ENCODE data around the gene UGT1A8. TPM values are rescaled to one million over a fixed set of nuclear protein-coding genes. Genes with fewer than 3 reads are reported as not detected.
"Not testable (repeated sequence)": the region's sequence is repeated elsewhere in the genome, so short reads cannot be mapped to it uniquely, and the experiment has no call there.

The UGT1A8 gene
- total RNA-seq, 1 experiment from 2014 or later, result 0.17 TPM

- H3K9me2 ChIP-seq (ENCODE audit: insufficient read depth), result no peaks in the 10 kb centered on the region
- H3K27me3 ChIP-seq (ENCODE audit: insufficient read depth, low read depth), result no peaks in the 10 kb centered on the region
- ChIA-PET POLR2A (ENCODE audit: unreplicated experiment) (no interaction called here), CTCF (no interaction called here)
- BruUV-seq (replicated peaks), result no TSS peak
- peaks cover 40% of the 10 kb centered on the region for H3K4me1 ChIP-seq (replicated peaks; ENCODE audit: insufficient read depth)
- no peak for DNase-seq
- peaks cover 21% of the 10 kb centered on the region for H3F3A ChIP-seq (ENCODE audit: insufficient read depth, low read depth)
- no peak for TF ChIP-seq EZH2 (IDR thresholded peaks at IDR 0.05; ENCODE audit: low read depth)
- TF ChIP-seq CTCF (conservative IDR thresholded peaks at IDR 0.05), result no peak
- H3K27ac ChIP-seq, result no peak overlapping the region
- H3K4me2 ChIP-seq, result no peak overlapping the region
- H4K20me1 ChIP-seq (ENCODE audit: insufficient read depth), result no peaks in the 10 kb centered on the region
- H3K9me3 ChIP-seq (ENCODE audit: insufficient read depth, low read depth), result no peaks in the 10 kb centered on the region; the same call in 1 of the 2 replicates
- no peaks in the 10 kb centered on the region for H3K36me3 ChIP-seq (ENCODE audit: low read depth)
- peak overlapping the region; percentile 19; the same call in 1 of the 2 replicates for H2AFZ ChIP-seq
- no peak overlapping the region for H3K4me3 ChIP-seq
- no peaks in the 10 kb centered on the region for H3K79me2 ChIP-seq (ENCODE audit: low read depth)
- intact Hi-C loops (cut with micrococcal nuclease; ENCODE audit: unreplicated experiment), result no loop called here
Measured at GRCh38 chr2:233655043-233655442, 37.6 kb downstream of the UGT1A8 start.

- H3K36me3 ChIP-seq (ENCODE audit: low read depth); intact Hi-C loops (cut with micrococcal nuclease; ENCODE audit: unreplicated experiment); H3K4me2 ChIP-seq; H3K27me3 ChIP-seq (ENCODE audit: insufficient read depth, low read depth); H3K27ac ChIP-seq; DNase-seq; H3K79me2 ChIP-seq (ENCODE audit: low read depth); BruUV-seq (replicated peaks); H3K4me3 ChIP-seq; H4K20me1 ChIP-seq (ENCODE audit: insufficient read depth); H3K9me3 ChIP-seq (ENCODE audit: insufficient read depth, low read depth); H3K9me2 ChIP-seq (ENCODE audit: insufficient read depth); CTCF ChIA-PET; POLR2A ChIA-PET (ENCODE audit: unreplicated experiment); H2AFZ ChIP-seq: not testable (repeated sequence)
- Histone ChIP-seq H3K4me1 (replicated peaks; ENCODE audit: insufficient read depth) (peaks cover 31% of the 10 kb centered on the region), H3F3A (ENCODE audit: insufficient read depth, low read depth) (peaks cover 12% of the 10 kb centered on the region)
Measured at GRCh38 chr2:233655943-233656342, 38.5 kb downstream of the UGT1A8 start.

- ChIA-PET POLR2A (ENCODE audit: unreplicated experiment) (no interaction called here), CTCF (no interaction called here)
- H3K27me3 ChIP-seq (ENCODE audit: insufficient read depth, low read depth), result no peaks in the 10 kb centered on the region
- no peaks in the 10 kb centered on the region for H3K79me2 ChIP-seq (ENCODE audit: low read depth)
- no peak for DNase-seq
- H3K4me2 ChIP-seq, result no peak overlapping the region
- H3K9me3 ChIP-seq (ENCODE audit: insufficient read depth, low read depth), result no peaks in the 10 kb centered on the region
- TF ChIP-seq EZH2 (IDR thresholded peaks at IDR 0.05; ENCODE audit: low read depth) (no peak), CTCF (conservative IDR thresholded peaks at IDR 0.05) (no peak)
- peaks cover 7% of the 10 kb centered on the region for H3F3A ChIP-seq (ENCODE audit: insufficient read depth, low read depth)
- no TSS peak for BruUV-seq (replicated peaks)
- no peak overlapping the region for H3K4me3 ChIP-seq
- no peaks in the 10 kb centered on the region for H3K9me2 ChIP-seq (ENCODE audit: insufficient read depth)
- no peaks in the 10 kb centered on the region for H3K36me3 ChIP-seq (ENCODE audit: low read depth)
- intact Hi-C loops (cut with micrococcal nuclease; ENCODE audit: unreplicated experiment), result no loop called here
- H2AFZ ChIP-seq, result no peak overlapping the region
- H3K27ac ChIP-seq, result no peak overlapping the region
- H4K20me1 ChIP-seq (ENCODE audit: insufficient read depth), result no peaks in the 10 kb centered on the region
- peaks cover 26% of the 10 kb centered on the region for H3K4me1 ChIP-seq (replicated peaks; ENCODE audit: insufficient read depth)
Measured at GRCh38 chr2:233656443-233656842, 39.0 kb downstream of the UGT1A8 start.

- no peak overlapping the region for H3K4me3 ChIP-seq
- ChIA-PET CTCF (no interaction called here), POLR2A (ENCODE audit: unreplicated experiment) (no interaction called here)
- peaks cover 11% of the 10 kb centered on the region for H3K9me3 ChIP-seq (ENCODE audit: insufficient read depth, low read depth)
- BruUV-seq (replicated peaks), result no TSS peak
- no peak overlapping the region for H2AFZ ChIP-seq
- H3K27me3 ChIP-seq (ENCODE audit: insufficient read depth, low read depth), result no peaks in the 10 kb centered on the region
- H3K4me1 ChIP-seq (replicated peaks; ENCODE audit: insufficient read depth), result peaks cover 7% of the 10 kb centered on the region
- DNase-seq, result peak in 1 of 2 experiments; percentile 29
- intact Hi-C loops (cut with micrococcal nuclease; ENCODE audit: unreplicated experiment), result no loop called here
- H3K27ac ChIP-seq, result no peak overlapping the region
- H3F3A ChIP-seq (ENCODE audit: insufficient read depth, low read depth), result no peaks in the 10 kb centered on the region
- no peak overlapping the region for H3K4me2 ChIP-seq
- H3K79me2 ChIP-seq (ENCODE audit: low read depth), result no peaks in the 10 kb centered on the region
- H3K9me2 ChIP-seq (ENCODE audit: insufficient read depth), result no peaks in the 10 kb centered on the region
- H4K20me1 ChIP-seq (ENCODE audit: insufficient read depth), result no peaks in the 10 kb centered on the region
- no peak for TF ChIP-seq EZH2 (IDR thresholded peaks at IDR 0.05; ENCODE audit: low read depth)
- H3K36me3 ChIP-seq (ENCODE audit: low read depth), result no peaks in the 10 kb centered on the region
Measured at GRCh38 chr2:233658610-233659009, 41.2 kb downstream of the UGT1A8 start.
